NCI-H2081 treated with DMSO at 0.1 percent for 48 hours (cell line): ENCODE measurements around the gene TMEM178B.
"Not testable (repeated sequence)": the region's sequence is repeated elsewhere in the genome, so short reads cannot be mapped to it uniquely, and the experiment has no call there.

Source experiments
- DNase-seq: peaks from one replicate; lab custom pipeline; 2025; lab: John Stamatoyannopoulos, UW

The TMEM178B gene

DNA sequence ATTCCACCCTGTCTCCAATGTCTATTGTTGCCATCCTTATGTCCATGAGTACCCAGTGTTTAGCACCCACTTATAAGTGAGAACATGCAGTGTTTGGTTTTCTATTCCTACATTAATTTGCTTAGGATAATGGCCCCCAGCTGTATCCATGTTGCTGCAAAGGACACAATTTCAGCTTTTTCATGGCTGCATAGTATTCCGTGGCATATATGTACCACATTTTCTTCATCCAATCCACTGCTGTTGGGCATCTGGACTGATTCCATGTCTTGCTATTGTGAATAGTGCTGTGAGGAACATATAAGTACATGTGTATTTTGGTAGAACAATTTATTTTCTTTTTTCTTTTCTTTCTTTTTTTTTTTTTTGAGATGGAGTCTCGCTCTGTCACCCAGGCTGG, 68.2 kb downstream of the TMEM178B start:
- no peak for DNase-seq

DNA sequence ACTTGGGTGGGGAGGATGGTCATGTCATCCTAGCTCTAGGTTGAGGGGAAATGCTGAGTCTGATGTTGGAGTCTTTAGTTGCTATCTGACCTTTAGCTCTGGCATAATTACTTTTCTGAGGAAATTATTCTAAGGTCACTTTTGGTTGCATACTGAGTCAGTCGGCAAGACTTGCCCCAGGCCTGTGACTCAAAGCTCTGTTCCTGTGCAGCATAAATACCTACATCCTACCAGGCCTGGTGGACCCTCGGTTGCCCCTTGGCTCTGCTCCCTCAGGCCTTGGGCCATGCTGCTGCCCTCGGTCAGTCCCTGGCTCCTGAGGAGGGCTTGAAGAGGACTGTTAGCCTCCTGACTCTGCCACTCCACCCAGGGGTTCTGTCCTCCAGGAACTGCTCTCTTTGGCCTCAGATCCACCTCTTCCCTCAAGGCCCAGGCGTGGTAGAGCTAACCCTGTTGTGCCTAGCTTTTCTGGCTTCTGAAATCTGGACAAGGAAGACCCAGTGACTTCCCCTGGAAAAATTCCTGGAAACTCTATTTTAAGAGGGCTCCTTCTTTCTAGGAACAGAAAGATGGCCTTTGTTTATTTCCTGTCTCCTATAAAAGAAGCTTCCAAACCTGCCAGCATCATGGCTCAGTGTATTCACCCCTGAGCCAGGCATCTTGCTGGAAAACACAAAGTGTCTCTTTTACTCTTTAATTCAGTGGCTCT, 71.2 kb downstream of the TMEM178B start:
- no peak for DNase-seq

DNA sequence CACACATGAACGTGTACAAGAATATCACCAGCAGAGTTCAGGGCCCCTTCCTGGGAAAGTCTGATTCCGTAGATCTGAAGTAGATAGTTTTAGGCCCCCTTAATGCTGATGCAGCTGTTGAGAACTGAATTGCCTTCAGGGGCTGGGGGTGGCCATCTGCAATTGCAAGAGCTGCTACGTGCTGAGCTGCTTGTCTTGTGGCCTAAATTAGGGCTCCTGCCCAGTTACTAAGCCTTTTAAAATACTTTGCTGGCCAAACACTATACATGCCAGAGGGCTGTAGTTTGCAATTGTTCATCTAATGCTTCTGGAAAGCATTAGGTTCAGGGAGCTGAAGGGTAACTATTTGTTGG, 71.7 kb downstream of the TMEM178B start:
- DNase-seq = no peak

DNA sequence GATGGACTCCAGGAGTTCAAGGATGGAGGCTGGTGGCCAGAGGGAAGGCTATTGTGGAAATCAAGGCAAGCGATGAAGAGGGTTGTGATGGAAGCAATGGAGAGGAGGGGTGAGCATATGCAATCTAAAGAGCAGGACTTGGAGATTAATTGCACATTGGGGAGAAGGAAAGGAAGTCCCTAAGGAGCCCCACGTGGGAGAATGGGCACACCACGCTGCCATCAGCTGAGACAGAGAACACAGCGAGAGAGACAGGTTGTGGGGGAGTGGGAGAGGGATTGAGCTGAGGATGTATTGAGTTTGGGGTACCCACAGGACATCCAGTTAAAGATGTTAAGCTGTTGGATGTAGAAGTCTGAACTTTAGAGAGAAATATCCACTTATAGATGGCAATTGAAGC, 73.6 kb downstream of the TMEM178B start:
- no peak for DNase-seq

DNA sequence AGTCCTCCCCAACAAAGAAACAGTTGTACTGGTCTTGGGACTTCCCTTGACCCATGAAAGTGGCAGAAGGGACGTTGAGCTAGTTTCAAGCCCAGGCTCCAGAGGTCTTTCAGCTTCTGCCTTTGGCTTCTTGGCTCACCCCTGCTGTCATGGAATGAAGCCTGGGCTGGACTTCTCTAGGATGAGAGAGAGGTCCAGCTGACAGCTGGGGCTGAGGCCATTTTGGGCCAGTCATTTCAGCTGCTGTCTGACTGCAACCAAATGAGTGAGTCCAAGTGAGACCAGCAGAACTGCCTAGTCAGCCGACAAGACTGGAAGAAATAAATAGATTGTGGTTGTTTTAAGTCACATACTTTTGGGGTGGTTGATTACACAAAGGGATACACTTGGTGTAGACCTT, 76.6 kb downstream of the TMEM178B start:
- no peak for DNase-seq

DNA sequence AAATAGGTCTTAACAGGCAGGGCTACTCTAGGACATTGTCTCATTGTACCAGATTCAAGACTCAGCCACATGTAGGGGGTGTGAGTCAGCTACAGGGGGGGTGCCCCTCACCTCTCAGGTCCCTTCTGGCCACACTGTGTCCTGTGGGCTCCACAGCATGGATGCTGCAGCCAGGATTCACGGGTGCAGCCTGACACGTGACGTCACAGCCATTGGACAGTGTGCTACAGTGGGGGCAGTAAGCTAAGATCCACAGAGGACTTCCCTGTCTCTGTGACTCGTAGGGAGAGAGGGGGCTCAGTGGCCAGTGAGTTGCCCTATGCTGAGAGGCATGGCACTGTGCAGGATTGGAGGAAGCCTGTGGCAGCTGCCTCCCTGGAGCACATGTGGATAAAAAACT, 77.9 kb downstream of the TMEM178B start:
- DNase-seq = no peak

DNA sequence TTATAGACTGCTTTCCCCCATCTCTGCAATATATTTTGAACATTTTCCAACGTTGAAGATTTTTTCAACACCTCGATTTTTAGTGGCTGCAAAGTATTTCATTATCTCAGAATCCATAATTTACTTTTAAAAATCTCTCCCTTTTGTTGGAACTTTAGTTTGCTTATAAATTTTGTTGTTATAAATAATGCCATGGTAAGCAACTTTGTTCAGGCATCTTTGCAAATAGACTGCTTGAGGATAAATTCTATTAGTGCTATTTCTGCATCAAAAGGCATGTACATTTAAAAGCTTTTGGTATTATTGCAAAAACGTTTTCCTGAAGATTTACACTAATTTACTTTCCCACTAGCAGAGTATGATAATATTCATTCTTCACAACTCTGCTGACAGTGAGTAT, 79.4 kb downstream of the TMEM178B start:
- no peak for DNase-seq

DNA sequence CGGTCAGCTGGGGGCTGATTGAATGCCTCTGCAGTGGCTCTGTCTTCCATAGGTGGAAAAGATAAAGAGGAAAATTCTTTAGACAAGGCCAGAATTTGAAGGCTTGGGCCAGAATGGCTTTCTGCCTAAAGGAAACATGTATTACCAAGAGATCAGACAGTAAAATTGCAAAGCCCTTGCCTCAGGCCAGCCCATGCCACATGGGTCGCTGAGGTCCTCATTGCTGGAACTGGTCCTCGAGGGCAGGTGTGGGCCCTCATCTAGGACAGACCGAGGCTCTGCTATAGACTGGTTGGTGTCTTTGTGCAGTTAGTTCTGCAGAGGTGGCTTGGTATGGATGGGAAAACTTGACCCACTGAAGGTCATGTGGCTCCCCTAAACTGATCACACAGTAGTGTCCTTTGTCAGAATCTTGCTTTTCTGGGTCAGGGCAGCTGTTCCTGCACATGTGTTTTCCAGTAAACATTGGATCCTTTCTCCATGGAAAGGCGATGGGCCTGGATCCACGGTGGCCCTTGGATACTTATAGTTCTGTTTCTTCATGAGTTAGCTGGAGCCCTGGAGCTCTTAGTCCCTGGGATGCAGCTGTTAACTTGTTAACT, 80.4 kb downstream of the TMEM178B start:
- no peak for DNase-seq

DNA sequence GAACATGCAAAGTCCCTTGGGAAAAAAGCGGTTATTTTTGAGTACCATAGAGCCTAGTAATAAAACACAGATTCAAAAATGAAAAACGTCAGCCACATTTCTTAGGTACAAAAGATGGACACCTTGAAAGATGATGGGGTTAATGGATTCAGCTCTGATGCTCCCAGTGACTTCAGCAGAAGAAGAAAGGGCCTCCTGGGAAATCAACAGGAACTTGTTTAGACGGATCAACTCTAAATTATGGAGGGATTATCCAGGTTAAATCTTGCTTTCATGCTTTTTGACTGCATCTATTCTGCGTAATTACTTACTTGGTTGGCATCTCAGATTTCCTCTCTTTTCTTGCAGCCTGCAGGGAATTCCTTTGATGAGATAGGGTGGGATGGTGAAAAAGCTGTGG, 82.5 kb downstream of the TMEM178B start:
- no peak for DNase-seq

DNA sequence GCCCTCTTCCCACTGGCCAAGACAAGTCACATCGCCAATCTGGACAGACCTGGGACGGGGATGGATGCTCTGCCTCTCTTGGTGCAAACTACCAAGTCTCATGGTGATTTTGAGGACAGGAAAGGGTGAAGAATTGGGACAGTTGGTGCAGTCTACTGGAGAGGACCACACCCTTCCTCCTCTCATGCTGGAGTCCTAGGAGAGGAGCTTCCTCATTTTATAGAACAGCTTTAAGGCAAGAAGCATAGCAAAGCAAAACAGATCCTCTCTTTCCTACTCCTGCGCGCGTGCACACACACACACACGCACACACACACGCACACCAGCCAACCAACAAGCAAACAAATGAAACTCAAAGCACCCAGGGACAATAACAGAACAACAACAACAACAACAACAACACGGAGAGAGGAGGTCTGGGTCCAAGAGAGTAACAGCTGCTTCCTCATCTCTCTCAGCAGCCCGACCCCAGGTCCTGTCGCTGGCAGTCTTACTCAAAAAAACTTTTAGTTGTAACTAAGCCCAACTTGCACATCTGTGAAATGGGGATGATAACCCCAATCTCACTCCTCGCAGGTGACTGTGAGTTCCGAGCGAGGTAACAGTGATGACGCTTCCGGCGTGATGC, 83.4 kb downstream of the TMEM178B start:
- no peak for DNase-seq

DNA sequence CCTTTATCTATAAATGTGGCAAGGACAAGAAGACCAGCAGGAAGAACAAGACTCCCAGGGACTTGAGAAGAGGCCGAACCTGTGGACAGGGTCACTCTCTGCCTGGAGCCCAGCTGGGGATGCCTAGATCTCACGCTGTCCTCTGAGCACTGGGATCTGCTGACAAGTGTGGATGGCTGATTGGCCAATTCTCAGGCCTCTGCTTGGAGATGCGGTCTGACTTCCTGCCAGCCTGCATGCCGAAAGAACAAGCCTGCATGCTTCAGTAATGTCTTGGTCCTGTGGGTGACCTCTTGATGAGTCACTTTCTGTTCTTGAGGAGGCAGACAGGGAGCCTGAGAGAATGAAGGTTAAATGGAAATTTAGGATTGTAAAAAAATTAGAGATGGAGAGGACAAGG, 84.7 kb downstream of the TMEM178B start:
- DNase-seq = no peak

DNA sequence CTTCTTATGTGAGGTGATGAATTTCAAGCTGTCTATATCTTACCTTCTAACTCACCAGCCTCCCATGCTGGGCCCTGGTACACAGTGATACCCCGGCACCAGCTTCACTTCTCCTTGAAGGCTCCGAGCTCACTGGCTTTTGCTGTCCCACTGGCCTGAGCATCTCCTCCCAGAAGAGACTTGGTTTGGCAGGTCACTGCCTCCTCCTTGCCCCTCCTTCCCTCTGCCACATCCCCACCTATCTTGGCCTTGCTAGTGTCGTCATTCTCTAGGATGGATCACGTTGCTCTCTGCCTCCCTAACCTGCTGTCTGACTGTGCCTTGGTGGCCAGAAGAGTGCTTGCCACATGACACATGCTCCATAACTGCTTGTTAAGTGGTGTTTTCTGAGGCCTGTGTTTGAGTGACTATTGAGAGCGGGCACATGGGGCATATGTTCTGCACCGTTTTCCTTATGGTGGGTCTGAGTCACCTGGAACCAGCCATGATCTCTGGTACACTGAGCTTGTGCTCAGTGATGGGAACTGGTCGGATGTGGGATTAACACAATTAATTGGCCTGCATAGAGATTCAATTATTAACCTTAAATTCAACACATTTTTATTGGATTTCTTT, 86.5 kb downstream of the TMEM178B start:
- DNase-seq = no peak

DNA sequence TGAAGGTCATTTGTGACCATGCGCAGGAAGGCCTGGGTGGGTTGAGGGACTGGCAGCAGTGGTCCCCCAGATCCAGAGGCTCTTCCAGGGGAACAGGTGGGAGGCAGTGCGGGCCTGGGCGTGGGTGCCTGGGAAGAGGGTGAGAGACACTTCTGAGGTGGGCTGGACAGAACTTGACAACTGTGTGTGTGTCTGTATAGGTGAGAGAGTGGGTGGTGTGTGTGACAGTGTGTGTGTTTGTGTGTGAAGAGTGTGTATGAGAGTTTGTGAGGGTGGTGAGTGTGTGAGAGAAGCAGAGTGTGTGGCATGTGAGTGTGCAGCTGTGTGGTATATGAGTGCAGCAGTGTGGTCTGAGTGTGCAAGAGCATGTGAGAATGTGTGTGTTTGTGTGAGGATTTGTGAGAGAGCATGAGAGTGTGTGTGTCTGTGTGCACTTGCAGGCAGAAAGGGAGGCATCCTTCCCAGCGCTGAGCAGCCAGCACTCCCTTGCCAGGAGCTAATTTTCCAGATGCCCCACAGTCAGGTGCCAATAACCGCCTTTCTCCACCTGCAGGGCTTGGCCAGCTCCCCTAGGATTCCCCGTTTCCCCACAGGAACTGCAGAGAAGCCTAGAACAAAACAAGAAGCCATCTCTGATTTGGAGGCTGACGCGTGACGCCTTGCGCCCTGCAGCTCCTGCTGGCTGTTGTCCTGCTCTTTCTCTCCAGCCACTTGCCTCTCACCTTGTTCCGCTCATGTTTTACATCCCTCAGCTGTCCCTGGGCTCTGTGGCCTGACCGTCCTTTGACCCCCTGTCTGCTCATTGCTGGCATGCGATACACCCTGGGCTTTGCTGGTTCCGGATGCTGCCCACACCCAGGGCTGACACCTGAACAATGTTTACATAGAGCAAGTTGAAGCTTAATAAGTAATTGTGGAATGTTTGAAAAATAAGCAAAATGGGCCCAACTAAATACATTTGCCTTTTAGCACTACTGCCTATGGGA, 88.0 kb downstream of the TMEM178B start:
- peak; percentile 71 for DNase-seq

DNA sequence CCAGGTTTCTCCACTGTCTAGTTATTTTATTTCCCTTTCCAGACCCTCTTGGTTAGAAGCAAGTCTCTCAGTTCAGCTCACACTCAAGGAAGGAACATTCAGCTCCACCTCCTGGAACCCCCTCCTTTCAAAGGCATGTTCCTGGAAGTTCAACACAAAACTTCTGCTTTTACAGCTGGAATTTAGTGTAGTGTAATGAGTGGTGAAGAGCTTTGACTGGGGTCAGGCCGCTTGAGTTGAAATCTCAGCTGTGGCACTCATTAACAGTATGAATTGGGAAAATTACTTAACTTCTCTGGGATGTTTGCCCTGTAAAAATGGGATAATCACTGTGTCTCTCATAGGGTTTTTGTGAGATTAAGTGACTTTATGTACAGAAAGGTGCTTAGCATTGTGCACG, 91.7 kb downstream of the TMEM178B start:
- DNase-seq = no peak

DNA sequence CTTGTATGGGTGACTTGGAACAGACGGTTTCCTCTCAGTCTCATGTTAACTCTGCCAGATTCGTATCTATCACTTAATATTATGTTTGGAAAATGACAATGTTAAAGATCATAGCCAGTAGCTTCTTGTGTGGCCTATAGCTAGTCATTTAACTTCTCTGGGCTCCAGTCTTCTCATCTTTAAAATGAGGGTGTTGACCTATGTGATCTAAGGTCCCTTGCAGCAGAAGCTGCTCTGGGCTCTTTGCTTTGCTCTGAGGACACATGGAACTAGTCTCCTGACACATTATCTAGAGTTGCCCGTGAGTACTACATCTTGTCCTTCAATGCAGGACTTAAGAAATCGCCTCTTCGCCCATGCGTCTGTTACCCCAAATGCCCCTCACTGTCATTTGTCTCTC, 93.1 kb downstream of the TMEM178B start:
- DNase-seq = no peak

DNA sequence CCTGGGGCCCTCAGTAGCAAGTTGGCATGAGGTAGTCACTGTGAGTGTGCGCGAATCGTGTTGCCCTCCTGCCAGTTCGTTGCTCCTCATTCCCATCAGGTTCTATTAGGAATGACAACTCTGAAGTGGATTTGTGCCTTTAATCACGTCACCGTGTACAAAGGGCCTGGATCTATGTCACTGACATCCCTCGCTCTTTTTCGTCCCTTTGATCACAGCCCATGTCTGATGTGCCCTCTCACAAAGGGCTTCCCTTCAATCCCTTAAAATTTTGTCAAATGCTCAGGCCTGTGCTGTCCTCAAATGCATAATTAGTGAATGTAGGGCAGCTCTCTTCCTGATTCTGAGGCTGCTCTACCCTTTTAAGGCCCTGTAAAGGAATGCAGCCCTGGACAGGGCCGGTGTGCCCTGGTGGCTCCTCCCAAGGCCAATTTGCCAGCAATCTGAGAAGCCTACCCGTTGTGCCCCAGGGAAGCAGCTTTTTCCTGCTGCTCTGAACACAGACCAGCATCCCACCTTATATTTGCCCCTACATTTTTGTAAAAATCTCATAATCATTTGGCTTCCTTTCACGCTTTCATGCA, 93.6 kb downstream of the TMEM178B start:
- DNase-seq = no peak

DNA sequence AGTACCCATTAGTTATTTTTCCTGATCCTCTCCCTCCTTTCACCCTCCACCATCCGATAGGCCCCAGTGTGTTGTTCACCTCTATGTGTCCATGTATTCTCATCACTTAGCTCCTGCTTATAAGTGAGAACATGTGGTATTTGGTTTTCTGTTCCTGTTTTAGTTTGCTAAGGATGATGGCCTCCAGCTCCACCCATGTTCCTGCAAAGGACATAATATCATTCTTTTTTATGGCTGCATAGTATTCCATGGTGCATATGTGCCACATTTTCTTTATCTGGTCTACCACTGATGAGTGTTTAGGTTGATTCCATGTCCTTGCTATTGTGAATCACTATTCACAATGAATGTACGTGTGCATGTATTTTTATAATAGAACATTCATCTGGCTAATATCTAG, 95.3 kb downstream of the TMEM178B start:
- DNase-seq = not testable (repeated sequence)

DNA sequence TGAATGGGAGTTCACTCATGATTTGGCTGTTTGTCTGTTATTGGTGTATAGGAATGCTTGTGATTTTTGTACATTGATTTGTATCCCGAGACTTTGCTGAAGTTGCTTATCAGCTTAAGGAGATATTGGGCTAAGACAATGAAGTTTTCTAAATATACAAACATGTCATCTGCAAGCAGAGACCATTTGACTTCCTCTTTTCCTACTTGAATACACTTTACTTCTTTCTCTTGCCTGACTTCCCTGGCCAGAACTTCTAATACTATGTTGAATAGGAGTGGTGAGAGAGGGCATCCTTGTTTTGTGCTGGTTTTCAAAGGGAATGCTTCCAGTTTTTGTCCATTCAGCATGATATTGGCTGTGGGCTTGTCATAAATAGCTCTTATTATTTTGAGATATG, 101.9 kb downstream of the TMEM178B start:
- not testable (repeated sequence) for DNase-seq

DNA sequence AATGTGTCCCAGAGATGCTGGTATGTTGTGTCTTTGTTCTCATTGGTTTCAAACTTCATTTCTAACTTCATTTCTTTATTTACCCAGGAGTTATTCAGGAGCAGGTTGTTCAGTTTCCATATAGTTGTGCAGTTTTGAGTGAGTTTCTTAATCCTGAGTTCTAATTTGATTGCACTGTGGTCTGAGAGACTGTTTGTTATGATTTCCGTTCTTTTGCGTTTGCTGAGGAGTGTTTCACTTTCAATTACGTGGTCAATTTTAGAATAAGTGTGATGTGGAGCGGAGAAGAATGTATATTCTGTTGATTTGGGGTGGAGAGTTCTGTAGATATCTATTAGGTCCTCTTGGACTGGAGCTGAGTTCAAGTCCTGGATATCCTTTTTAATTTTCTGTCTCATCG, 103.3 kb downstream of the TMEM178B start:
- DNase-seq = not testable (repeated sequence)

DNA sequence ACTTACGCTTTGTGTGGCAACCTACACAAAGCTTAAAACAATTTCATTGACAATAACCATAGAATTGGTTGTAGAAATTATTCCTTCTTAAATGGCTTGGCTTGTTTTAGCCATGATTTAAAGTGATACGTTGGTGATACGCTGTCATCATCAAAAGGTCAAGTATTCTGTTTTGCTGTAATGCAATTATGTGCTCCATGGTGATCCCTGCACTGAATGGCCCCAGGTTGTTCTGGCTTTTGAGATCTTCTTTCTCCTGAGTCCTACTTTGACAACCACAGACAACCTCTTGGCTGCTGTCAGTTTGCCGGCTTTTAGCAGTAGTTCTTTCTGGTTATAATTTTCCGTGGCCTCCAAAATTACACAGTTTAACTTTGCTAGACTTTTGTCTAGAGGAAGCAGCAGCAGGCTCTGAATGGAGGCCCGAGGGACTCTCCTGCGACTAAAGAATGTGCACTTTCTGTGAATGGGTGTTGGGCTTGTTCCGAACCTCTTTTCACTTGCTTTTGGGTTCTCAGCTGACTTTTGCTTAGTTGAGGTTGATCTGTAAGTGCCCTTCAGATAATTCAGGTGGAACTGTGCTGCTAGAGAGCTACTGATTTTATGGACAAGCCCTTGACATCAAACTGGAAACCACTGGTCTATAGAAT, 104.7 kb downstream of the TMEM178B start:
- DNase-seq = no peak

DNA sequence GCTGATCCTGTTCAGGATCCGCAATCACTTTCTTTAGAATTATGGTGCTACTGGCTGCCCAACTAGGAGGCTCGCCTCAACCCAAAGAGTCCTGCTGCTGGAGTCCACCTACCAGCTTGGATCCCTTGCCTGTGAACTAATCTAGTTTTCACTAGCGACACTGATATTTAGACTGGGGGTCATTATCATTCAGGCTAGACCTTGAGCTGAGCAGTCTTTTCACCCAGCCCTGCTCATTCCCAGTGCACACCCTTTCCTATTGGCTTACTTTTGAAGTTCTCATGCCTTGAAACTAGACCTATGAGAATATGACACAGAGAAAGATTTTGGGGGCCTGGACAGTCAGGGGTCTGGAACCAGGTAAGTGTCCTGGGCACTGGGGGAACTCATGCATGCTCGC, 107.9 kb downstream of the TMEM178B start:
- no peak for DNase-seq
